VCaP (cell line): ENCODE results near the gene TMBIM1.
A peak's percentile ranks its signal among the peaks of the same experiment; 100 is the strongest.

ENCODE experiments used
- H3K27ac ChIP-seq: fragments of 450-650 bp; 2 replicates; pipeline ENCODE4 v1.5.1; 2017
- CTCF ChIP-seq: fragments of 450-650 bp; conservative IDR thresholded peaks from 2 replicates; pipeline ENCODE4 v1.5.1; 2017; ENCODE audit warnings: mild to moderate bottlenecking, moderate library complexity

TMBIM1 gene

DNA sequence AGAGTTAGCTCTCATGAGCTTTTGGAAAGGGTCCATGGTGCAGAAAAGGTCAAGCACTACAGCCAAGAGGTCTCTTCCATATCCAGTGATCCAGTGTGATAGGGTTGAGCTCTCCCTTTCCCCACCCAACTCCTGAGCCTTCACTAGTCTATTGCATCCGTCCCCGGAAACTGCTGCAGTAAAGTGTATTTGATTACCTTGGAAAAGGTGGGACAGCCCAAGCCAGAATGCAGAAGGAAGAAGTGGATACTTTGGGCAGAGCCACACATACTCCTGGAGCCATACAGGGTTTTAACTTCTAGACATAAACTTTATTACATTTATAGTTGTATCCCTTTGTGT is 18.4 kb downstream of the TMBIM1 start:
- TF ChIP-seq CTCF, result no peak
- H3K27ac ChIP-seq, result peak overlapping the region; percentile 66; the same call in 1 of the 2 replicates

- peak overlapping the region; percentile 66 for H3K27ac ChIP-seq
Observed at GRCh38 chr2:218273214-218273907, 18.9 kb downstream of the TMBIM1 start.

- peak overlapping the region; percentile 66 for H3K27ac ChIP-seq
- peak; percentile 93 for TF ChIP-seq CTCF
Observed at GRCh38 chr2:218272531-218273212, 19.6 kb downstream of the TMBIM1 start.

DNA sequence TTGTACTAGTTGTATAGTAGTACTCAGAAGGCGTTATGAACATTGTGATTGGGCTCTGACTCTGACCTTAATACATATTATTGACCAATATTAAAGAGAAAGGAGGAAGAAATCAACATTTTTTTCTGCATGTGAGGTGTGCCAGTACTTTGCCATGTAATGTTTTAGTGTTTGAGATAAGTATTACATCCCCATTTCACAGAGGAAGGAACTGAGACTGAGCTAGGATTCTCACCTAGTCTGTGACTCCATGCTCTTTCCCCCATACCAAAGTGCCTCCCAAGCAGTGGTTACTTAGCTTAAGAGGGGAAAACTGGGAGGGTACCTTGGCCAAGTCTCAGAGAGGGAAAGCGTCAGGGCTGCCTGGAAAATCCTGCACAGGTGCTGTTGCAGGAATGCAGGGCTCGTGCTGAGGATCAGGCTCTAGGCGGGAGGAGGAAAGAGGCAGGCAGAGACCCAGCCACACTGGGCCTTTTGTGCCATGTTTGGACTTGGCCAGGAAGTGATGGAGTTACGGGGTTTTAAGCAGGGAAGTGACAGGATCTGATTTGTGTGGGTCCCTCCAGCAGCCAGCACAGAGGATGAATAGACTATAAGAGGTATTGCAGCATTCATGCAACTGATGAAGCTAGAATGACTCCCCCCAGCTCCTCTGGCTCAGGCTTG is 20.3 kb downstream of the TMBIM1 start:
- H3K27ac ChIP-seq, result peak overlapping the region; percentile 66; the same call in 1 of the 2 replicates
- TF ChIP-seq CTCF, result no peak

GRCh38 chr2:218271487-218271797 is 20.9 kb downstream of the TMBIM1 start:
- TF ChIP-seq CTCF, result no peak
- H3K27ac ChIP-seq, result peak overlapping the region; percentile 78

GRCh38 chr2:218270721-218271486 is 21.4 kb downstream of the TMBIM1 start:
- no peak for TF ChIP-seq CTCF
- peak overlapping the region; percentile 78 for H3K27ac ChIP-seq

DNA sequence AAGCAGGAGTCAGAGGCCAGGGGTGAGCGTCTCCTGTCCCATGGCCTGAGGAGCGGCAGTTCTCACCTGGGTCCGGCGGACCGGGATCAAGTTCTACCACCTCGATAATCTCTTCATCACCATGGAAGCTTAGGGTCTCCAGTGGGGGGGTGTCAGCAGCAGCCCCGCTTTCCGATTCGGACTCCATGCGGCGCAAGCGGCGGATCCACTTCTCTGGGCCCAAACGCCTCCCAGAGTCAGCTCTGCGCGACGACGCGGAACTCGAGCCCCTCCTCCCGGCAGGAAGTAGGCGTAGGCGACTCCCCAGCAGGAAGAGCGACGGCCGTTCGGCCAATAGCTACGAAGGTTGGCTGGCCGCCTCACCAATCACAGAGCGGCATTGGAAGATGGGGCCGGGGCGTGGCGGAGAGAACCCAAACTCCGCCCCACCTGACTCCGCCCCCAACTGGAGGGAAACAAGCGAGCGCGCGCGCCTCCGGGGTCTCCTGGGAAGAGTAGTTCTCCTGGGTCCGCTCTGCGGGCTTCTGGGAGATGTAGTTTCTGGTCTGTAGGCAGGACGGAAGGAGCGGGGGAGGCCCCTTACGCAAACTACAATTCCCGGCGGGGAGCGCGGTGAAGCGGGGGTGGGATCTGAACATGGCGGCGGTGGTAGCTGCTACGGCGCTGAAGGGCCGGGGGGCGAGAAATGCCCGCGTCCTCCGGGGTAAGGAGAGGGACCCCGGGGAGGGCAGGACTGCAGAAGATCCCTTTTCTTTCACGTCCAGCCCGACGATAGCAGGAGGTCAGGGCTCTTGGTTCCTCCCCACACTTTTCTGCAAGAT is 22.2 kb downstream of the TMBIM1 start, which contains the start of the genes AAMP and PNKD:
AAMP (minus strand) TSS at position 238 of the 821 bp plus-strand sequence; CDS start at position 187, 51 bp downstream.
PNKD (plus strand) TSS at position 620 of the 821 bp plus-strand sequence; CDS start at position 637, 17 bp downstream.
- H3K27ac ChIP-seq, result peak within 1 kb of the TSS; percentile 78

More for the DNA sequence above, 22.2 kb downstream of the TMBIM1 start, which contains the start of the genes AAMP and PNKD:
- no peak for TF ChIP-seq CTCF
